ENCODE results near the gene GNAT2.

GNAT2 gene

GRCh38 chr1:109610609-109611307 is 8.7 kb downstream of the GNAT2 start:
- DNase-seq (ENCODE audit: low read depth in 2 of 2), result no peak

- DNase-seq (ENCODE audit: low read depth in 2 of 2), result no peak
Observed at GRCh38 chr1:109609881-109610280, 9.5 kb downstream of the GNAT2 start.

- DNase-seq (ENCODE audit: low read depth in 2 of 2), result no peak
Observed at GRCh38 chr1:109605381-109605780, 14.0 kb downstream of the GNAT2 start.

GRCh38 chr1:109603229-109603628 is 16.2 kb downstream of the GNAT2 start:
- no peak for DNase-seq (ENCODE audit: low read depth in 2 of 2)

GRCh38 chr1:109598655-109599054 is 20.8 kb downstream of the GNAT2 start:
- no peak for DNase-seq (ENCODE audit: low read depth in 2 of 2)

GRCh38 chr1:109598156-109598555 is 21.3 kb downstream of the GNAT2 start:
- DNase-seq (ENCODE audit: low read depth in 2 of 2), result no peak

GRCh38 chr1:109595531-109595930 is 23.9 kb downstream of the GNAT2 start:
- no peak for DNase-seq (ENCODE audit: low read depth in 2 of 2)

GRCh38 chr1:109592916-109593315 is 26.5 kb downstream of the GNAT2 start:
- no peak for DNase-seq (ENCODE audit: low read depth in 2 of 2)

- no peak for DNase-seq (ENCODE audit: low read depth in 2 of 2)
Observed at GRCh38 chr1:109589679-109590078, 29.7 kb downstream of the GNAT2 start.

- no peak for DNase-seq (ENCODE audit: low read depth in 2 of 2)
Observed at GRCh38 chr1:109589177-109589576, 30.2 kb downstream of the GNAT2 start.

GRCh38 chr1:109586055-109586454 is 33.4 kb downstream of the GNAT2 start:
- DNase-seq (ENCODE audit: low read depth in 2 of 2), result no peak

GRCh38 chr1:109584766-109585165 is 34.6 kb downstream of the GNAT2 start:
- no peak for DNase-seq (ENCODE audit: low read depth in 2 of 2)

GRCh38 chr1:109582021-109582420 is 37.4 kb downstream of the GNAT2 start:
- DNase-seq (ENCODE audit: low read depth in 2 of 2), result no peak

GRCh38 chr1:109579491-109579890 is 39.9 kb downstream of the GNAT2 start:
- DNase-seq (ENCODE audit: low read depth in 2 of 2), result no peak

- DNase-seq (ENCODE audit: low read depth in 2 of 2), result no peak
Observed at GRCh38 chr1:109578947-109579443, 40.4 kb downstream of the GNAT2 start.

GRCh38 chr1:109573785-109574184 is 45.6 kb downstream of the GNAT2 start:
- no peak for DNase-seq (ENCODE audit: low read depth in 2 of 2)

GRCh38 chr1:109570414-109570813 is 49.0 kb downstream of the GNAT2 start:
- DNase-seq (ENCODE audit: low read depth in 2 of 2), result no peak

GRCh38 chr1:109569323-109569722 is 50.1 kb downstream of the GNAT2 start:
- no peak for DNase-seq (ENCODE audit: low read depth in 2 of 2)

- no peak for DNase-seq (ENCODE audit: low read depth in 2 of 2)
Observed at GRCh38 chr1:109567877-109568672, 51.3 kb downstream of the GNAT2 start.

GRCh38 chr1:109566982-109567381 is 52.4 kb downstream of the GNAT2 start:
- no peak for DNase-seq (ENCODE audit: low read depth in 2 of 2)

- no peak for DNase-seq (ENCODE audit: low read depth in 2 of 2)
Observed at GRCh38 chr1:109565241-109565640, 54.2 kb downstream of the GNAT2 start.

- no peak for DNase-seq (ENCODE audit: low read depth in 2 of 2)
Observed at GRCh38 chr1:109564194-109564878, 55.1 kb downstream of the GNAT2 start.

GRCh38 chr1:109559995-109560394 is 59.4 kb downstream of the GNAT2 start:
- no peak for DNase-seq (ENCODE audit: low read depth in 2 of 2)

Measured in stimulated activated CD8-positive, alpha-beta memory T cell treated with anti-CD3 and anti-CD28 coated beads, Interleukin-15, amount 100 ng/mL, for 48 hours (primary cell).